HG02884 (cell line): ENCODE measurements around the gene TSKU.
"Not testable (repeated sequence)": the region's sequence is repeated elsewhere in the genome, so short reads cannot be mapped to it uniquely, and the experiment has no call there.

Experiments
- ATAC-seq: cut with Tn5 transposase; IDR thresholded peaks from one replicate; pipeline ENCODE4 v1.9.1; 2021; ENCODE audit warnings: mild to moderate bottlenecking, moderate library complexity; ENCODE audit not compliant: unreplicated experiment

The TSKU gene

DNA sequence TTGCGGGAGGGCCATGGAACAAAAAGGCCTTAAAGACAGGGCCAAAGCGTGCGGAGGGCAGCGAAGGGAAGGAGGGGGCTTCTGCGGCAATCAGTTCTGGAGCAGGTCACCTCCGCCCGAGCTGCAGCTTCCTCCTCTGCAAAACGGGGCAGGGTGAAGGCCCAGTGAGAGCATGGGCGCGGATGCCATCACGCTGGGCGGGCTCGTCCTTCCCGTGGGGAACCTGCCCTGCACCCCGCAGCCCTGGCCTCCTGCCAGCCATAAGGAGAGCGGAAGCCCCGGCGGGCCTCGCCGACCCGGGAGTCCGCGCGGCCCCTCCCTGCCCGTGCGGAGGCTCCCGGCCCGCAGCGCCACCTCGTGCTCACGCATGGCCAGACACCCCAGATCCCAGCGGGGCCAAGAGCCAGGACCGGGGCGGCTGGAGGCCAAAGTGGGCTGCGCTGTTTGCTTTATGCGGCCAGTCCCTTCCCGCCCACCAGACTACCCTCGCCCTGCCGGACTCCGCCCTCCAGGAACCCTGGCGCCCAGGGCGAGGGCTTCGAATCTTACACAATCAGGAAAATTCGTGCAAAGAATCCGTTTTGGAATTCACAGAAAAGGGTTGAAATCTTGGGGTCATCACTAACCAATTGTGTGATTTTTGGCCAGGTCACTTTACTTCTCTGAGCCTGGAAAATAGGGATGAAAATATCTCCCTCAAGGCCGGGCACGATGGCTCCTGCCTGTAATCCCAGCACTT is 16.1 kb downstream of the TSKU start:
- ATAC-seq, result peak; percentile 90

DNA sequence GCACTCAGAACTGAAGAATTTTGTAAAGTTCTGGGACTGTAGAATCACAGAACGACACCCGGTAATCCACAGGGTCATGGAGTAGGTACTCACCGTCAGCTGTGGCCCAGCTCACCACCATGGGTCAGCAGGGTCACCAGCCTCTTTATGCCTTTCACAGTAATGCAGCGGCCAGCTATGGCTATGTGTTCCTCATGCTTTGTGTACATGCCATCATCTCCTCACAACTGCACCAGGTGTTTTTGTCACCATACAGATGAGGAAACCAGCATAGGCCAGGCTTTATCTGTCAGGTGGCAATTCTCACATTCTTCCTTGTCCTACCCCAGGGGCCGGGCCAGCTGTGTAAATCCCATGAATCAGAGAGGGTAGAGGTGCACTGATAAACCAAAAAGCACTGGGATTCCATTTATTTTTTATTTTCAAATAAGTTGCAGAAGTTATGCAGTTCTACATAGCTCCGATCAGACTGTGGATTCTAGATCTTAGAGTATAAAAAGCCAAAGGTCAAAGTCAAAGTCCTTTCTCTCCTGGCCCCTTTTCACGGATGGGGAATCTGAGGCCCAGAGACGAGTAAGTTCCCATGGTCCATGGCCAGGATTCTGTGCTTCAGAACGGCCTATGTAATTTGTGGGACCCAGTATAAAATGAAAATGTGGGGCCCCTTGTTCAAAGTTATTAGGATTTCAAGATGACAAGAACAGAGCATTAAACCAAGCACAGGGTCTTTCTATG is 17.5 kb downstream of the TSKU start:
- ATAC-seq, result no peak

DNA sequence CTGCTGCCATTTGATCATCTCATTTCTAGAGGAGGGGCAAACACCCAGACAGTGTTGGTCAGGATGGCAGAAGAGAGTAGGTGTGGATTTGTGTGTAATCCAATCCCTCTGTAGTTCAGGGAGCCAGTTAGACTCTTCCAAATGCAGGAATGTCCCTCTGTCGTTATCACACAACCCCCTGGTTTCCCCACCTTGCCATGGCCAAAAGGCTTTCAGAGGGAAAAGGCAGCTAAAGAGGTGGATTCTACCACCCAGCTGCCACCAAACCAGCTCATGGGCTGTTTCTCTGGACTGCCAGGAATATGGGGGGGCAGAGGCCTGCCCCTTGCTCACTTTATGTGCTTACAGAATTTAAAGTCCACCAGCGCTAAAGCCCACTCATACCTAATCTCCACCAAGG is 18.1 kb downstream of the TSKU start:
- no peak for ATAC-seq

DNA sequence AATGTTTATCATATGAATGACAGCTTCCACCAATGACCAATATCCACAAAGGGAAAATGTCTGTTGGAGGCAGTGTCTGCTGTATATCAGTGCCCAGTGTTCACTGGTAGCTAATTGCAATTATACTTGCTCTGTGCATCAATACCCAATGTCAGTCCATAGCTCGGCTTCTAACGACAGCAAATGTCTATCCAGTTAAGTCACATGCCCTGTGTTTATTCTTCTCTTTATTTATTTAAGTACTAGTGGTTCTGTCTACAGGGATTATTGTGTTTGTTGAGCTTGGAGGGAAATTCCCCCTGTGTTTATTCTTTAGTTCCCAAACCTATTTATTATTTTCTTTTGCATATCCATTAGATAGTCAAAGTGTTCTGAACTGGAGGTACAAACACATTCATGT is 18.6 kb downstream of the TSKU start:
- ATAC-seq, result no peak

DNA sequence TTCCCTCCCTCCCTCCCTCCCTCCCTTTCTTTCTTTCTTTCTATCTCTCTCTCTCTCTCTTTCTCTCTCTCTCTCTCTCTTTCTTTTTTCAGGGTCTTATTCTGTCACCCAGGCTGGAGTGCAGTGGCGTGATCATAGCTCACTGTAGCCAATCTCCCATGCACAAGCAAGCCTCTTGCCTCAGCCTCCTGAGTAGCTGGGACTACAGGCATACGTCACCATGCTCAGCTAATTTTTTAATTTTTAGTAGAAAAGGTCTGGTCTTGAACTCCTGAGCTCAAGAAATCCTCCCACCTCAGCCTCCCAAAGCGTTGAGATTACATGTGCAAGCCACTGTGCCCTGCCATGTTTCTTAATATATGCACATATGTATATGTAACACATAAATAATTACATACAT is 19.0 kb downstream of the TSKU start:
- ATAC-seq, result no peak

DNA sequence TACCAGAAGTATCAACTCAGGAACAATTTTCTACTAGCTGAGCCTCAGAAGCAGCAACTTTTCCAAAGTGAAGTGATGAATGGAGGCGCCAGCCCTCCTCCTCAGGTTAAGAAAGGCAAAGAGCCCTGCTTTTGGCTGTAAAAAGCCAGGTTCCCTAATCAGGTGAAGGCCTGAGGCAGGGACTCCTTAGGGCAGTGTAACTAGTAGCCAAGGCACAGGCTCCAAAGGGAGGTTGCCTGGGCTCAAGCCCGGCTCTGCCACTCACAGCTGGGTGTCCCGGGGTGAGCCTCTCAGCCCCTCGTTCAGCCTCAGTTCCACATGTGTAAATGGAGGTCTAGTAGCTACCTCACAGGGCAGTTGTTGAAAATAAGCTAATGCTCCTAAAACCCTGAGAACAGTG is 19.5 kb downstream of the TSKU start:
- no peak for ATAC-seq

DNA sequence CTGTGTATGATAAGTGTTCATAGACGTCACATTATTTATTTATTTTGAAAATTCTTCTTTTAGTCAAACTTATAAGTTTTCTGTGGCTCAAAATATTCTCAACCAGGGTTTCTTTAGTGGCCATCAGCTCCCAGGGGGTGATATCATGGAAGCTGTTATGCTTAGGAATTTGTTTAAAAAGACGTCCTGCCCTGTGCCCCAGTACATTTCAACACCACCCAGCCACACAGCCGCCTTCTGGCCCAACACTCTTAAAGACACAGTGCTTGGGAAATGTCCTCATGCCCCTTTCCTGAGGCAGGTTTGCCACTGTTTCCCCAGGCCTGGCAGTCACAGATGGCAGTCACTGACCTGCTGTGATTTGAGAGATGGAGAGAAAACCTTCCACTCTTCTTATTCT is 19.9 kb downstream of the TSKU start:
- no peak for ATAC-seq

DNA sequence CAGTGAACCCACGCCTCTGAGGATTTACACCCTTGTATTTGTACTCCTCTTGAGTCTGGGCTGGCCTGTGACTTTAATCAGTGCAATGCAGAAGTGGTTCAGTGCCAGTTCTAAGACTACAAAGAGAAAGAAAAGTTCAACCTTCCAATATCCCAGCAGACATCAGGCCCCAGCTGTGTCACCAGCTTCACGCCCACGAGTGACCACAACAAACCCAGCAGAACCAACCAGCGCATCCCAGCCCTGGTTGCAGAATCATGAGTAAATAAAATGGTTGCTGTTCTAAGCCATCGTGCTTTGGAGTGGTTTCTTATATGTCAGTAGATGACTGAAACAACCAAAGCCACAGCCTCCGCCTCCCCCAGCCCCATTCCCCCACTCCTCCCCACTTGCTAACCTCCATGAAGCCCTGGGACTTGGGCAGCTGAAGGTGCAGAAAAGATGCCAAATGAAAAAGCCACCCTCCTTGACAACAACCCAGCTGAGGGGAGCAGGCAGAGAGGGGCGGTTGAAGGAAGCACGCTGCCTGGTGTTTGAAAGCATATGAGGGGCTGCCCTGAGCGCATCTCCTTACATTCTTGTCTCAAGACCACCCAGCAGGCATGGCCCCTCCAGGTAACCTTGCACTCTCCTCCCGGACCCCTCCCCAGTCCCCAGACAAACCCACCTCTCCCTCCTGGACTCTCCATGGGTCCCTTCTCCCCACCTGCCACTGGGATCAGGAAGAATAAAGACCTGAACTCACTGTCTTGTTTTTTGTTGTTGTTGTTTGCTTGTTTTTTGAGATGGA is 20.9 kb downstream of the TSKU start:
- ATAC-seq, result no peak

DNA sequence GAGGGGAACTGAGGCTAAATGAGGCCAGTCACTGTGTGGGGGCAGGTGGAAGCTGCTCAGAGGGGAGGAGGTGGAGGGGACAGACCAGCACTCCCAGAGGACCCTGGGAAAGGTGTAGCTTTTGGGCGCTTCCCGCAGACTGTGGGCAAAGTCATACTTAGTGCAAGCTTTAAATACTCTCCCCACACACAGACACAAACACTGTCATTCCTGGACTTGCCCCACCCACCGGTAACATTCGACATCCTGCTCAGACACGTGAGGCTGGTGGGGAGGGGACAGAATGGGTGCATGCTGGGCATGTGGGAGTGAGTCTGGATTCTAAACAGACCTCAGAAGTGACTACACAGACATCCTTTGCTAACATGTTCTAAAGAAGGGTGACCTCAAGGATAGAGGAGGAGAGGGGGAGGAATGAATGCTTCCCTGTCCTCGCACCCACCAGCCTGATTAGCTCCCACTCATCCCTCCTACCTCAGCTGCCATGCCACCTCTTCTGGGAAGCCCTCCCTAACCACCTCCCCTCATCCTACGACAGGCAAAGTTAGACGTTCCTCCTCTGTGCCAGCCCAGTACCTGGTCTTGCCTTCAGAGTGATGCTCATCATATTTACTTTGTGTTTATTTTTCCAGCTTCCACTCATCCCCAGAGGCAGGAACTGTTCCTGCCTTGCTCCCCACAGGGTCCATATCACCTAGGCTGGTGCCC is 22.2 kb downstream of the TSKU start:
- ATAC-seq, result no peak

DNA sequence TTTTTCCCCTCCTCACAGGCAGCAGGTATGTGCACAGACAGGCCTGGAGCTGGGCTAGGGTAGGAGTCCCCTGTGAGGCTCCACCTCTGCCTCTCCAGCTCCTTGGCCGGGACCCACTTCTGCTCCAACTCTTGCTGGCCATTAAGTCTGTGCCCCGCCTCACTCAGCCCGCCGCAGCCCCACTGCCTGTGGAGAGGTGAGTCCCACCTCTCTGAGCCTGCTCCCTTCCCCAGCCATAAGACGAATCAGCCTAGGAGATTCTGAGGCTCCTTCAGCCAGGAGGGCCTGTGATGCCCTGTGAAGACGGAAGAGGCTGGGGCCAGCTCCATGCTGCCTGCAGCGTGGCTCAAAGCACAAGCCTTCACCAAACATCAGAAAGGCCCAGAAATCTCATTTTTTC is 23.0 kb downstream of the TSKU start:
- no peak for ATAC-seq

DNA sequence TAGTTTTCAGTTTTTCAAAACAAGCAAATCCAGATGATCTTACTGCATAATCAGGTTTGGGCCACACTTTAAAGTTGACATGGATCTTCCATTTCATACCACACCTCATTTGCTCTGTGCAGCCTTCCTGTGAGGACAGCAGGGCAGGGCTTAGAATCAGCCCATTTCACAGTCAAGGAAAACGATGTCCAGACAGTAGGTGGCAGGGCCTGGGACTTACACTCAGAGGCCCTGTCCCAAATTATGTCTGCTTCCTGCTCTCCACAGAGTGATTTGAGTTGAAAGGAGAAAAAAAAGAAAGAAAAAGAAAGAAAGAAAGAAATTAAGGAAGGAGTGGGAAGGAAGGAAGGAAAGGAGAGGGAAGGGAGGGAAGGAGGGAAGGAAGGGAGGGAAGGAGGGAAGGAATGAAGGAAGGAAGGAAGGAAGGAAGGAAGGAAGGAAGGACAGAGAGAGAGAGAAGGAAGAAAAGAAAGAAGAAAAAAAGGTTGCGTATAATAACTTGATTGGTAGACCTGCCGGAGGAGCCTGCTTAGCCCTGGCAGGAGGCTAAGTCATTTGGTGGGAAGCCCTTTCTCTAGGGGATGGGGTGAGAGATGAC is 23.6 kb downstream of the TSKU start:
- no peak for ATAC-seq

DNA sequence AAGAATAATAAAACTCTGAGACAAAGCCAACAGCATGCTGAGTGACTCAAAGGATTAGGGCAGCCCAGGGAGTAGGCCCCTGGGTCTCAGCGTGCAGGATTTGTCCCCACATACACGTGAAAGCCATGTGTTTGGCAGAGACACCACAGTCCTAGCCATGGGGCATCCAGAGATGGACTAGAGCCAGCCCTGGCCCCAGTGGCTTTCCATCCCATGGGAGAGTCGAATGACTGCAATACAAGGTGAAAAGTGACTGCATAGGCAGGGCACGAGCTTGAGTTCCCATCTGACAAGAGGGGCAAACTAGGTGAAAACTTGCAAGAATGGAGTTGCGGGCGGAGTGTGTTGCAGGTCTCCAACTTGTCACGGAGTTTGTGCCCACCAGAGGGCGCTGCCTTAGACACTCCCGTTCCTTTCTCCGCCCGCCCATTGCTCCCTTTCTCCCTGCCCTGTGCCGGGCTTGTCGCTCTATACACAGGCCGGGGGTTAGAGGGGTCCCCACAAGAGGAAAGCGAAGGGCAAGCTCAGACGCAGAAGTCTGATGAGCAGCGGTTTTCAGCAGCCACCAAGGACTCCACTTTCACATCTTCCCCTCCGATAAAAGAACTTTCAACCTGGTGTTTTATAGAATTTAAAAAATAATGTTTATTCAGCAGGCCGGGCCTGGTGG is 24.2 kb downstream of the TSKU start:
- ATAC-seq, result no peak

DNA sequence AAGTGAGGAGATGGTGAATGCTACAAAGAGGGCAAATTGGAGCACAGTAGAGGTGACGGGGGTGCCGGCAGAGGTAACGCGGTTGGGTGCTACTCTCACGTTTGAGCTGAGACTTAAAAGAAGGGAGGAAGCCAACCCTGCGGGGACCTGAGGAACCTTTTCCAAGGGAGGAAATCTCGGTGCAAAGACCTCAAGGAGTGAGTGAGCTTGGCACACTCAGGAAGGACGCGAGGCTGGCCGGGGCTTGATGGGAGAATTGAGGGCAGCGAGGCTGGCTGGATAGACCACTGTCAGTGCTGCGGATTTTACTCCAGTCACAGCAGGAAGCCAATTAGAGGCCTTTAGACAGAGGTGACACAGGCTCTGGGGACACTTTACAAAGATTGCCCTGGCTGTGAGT is 25.0 kb downstream of the TSKU start:
- ATAC-seq, result no peak

DNA sequence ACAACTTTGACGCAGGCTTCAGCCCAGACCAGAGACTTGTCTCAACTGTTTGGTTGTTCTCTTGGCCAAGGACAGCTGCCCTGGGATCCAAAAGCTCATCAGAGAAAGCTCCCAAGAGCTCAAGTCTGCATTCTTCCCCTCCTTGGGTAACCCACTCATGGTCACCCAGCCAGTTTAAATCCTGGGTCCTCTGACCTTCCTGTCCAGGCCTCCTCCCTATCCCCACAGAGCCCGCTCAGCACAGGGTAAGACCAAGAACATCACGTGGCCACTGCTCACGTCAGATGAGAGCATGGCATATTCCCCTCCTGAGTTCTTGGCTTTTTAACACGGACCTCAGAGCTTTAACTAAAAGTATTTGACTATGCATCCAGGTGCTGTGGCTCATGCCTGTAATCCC is 25.8 kb downstream of the TSKU start:
- ATAC-seq, result no peak

DNA sequence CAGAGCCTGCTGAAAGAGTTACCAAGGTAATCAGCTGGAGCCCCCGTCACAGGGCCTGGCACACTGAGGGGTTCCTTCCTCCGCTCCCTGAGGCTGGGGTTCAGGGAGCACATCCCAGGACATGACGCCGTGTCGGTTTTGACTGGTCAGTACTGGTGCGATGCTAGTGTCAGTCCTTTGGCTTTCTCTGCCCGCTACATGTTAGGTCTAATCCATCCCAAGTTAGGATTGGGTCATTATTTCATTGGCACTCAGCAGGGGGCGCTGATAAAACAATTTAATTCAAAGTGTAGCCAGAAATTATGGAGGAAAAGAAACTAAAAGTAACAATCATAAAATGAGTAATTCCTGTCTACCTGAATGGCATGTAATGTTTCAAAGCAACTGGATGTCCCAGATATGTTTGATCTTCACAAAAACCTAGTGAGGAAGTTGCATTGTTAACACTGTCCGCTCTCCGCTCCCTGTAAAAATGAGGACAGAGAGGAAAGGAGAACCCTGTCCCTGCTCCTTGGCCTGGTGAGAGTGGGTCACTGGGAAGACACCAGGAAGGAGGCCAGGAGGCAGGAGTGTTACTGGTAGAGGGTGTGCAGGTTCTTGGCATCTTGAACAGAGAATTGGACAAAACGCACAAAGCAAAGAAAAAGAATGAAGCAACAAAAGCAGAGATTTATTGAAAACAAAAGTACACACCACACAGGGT is 27.1 kb downstream of the TSKU start:
- ATAC-seq, result no peak

DNA sequence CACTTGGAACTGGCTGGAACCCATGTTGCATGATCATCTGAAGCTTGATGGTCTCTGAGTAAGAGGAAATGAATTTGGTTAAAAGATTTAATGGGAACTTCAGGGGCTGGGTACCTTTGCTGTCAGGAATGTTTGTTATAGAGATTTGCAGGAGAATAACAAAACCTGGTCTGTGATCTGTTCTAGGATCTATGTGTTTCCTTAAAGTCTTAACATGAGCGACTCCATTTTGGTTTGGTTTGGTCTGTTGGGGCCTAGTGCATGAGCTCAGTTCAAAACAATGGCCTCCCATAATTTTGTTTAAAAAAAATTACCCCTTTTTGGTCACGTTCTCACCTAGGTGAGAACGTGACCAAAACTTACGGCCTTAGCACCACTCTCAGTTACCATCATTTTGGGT is 28.1 kb downstream of the TSKU start:
- no peak for ATAC-seq

DNA sequence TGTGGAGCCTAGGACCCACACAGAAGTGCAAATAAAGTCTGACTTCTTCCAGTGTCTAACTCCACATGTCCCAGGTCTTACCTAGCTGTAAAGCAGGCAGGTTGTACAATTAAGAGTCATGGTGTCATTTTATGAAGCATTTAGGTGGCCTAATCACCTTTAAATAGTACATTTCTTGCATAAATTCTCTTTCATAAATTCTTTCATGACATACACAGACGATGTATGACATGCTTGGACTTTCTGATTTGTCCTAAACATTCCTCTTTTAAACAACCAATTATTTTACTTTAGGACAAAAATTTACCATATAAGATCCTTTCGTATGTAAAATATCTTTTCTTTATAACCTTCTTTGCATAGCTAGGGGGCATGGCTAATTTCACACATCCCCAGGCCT is 31.3 kb downstream of the TSKU start:
- ATAC-seq, result no peak

DNA sequence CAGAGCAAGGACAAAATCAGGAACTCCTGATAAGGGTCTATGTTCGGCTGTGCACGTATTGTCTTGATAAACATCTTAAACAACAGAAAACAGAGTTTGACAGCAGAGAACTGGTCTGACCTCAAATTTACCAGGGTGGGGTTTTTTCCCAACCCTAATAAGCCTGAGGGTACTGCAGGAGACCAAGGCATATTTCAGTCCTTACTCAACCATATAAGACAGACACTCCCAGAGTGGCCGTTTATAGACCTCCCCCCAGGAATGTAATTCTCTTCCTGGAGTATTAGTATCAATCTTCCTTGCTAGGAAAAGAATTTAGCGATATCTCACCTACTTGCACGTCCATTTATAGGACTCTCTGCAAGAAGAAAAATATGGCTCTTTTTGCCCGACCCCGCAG is 32.5 kb downstream of the TSKU start:
- ATAC-seq, result not testable (repeated sequence)

DNA sequence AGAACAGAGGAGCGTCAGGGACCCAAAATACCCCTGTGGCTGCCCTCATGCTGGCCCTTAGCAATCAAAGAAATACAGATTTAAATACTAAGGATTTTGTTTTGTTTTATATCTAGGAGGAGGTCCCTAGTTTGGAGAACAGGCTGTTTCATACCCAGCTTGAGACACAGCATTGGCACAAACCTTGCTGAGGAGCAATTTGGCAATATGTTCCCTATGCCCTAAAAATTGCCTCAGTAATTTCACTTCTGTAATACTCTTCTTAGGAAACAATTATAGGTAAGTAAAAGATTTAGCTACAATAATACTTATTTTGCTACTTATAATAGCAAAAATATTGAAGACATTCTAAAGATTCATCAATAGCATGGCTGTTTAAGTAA is 37.0 kb downstream of the TSKU start:
- no peak for ATAC-seq

DNA sequence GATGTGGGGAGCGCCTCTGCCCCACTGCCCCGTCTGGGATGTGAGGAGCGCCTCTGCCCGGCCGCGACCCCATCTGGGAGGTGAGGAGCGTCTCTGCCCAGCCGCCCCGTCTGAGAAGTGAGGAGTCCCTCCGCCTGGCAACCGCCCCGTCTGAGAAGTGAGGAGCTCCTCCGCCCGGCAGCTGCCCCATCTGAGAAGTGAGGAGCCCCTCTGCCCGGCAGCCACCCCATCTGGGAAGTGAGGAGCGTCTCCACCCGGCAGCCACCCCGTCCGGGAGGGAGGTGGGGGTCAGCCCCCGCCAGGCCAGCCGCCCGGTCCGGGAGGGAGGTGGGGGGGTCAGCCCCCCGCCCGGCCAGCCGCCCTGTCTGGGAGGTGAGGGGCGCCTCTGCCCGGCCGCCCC is 38.2 kb downstream of the TSKU start:
- not testable (repeated sequence) for ATAC-seq
